Stimulated activated CD8-positive, alpha-beta memory T cell treated with anti-CD3 and anti-CD28 coated beads, Interleukin-12 subunit alpha, Interleukin-12 subunit beta, amount 100 ng/mL, for 1 hour (primary cell): ENCODE data around the gene MYT1.
"Not testable (repeated sequence)": the region's sequence is repeated elsewhere in the genome, so short reads cannot be mapped to it uniquely, and the experiment has no call there.

Experiments
- DNase-seq: peaks from one replicate; pipeline ENCODE4 v3.0.0-alpha.2; 2020; ENCODE audit warnings: low read depth

Gene MYT1

GRCh38 chr20:64169091-64169560, 4.9 kb downstream of the MYT1 start:
- DNase-seq = no peak

GRCh38 chr20:64171211-64171610, 7.0 kb downstream of the MYT1 start:
- DNase-seq = no peak

GRCh38 chr20:64173116-64173515, 8.9 kb downstream of the MYT1 start:
- DNase-seq = no peak

- DNase-seq = no peak
These were observed 12.3 kb downstream of the MYT1 start for GRCh38 chr20:64176551-64176950.

- DNase-seq = no peak
These were observed 12.7 kb downstream of the MYT1 start for GRCh38 chr20:64176971-64177370.

- no peak for DNase-seq
These were observed 13.1 kb downstream of the MYT1 start for GRCh38 chr20:64177384-64177783.

- DNase-seq = no peak
These were observed 13.5 kb downstream of the MYT1 start for GRCh38 chr20:64177787-64178186.

- not testable (repeated sequence) for DNase-seq
These were observed 14.7 kb downstream of the MYT1 start for GRCh38 chr20:64178925-64179324.

- no peak for DNase-seq
These were observed 15.6 kb downstream of the MYT1 start for GRCh38 chr20:64179805-64180204.

GRCh38 chr20:64180673-64181072, 16.4 kb downstream of the MYT1 start:
- DNase-seq = no peak

- DNase-seq = no peak
These were observed 17.1 kb downstream of the MYT1 start for GRCh38 chr20:64181391-64181790.

GRCh38 chr20:64182146-64182865, 18.1 kb downstream of the MYT1 start:
- DNase-seq = no peak

- DNase-seq = no peak
These were observed 19.1 kb downstream of the MYT1 start for GRCh38 chr20:64183313-64183712.

- DNase-seq = no peak
These were observed 20.5 kb downstream of the MYT1 start for GRCh38 chr20:64184795-64185194.

- DNase-seq = no peak
These were observed 21.1 kb downstream of the MYT1 start for GRCh38 chr20:64185276-64185900.

- no peak for DNase-seq
These were observed 21.9 kb downstream of the MYT1 start for GRCh38 chr20:64186071-64186598.

GRCh38 chr20:64187213-64187612, 23.0 kb downstream of the MYT1 start:
- DNase-seq = not testable (repeated sequence)

GRCh38 chr20:64188091-64188490, 23.8 kb downstream of the MYT1 start:
- no peak for DNase-seq

GRCh38 chr20:64188682-64189529, 24.7 kb downstream of the MYT1 start:
- DNase-seq = no peak

GRCh38 chr20:64189530-64189966, 25.3 kb downstream of the MYT1 start:
- no peak for DNase-seq

- no peak for DNase-seq
These were observed 25.7 kb downstream of the MYT1 start for GRCh38 chr20:64189986-64190385.

- no peak for DNase-seq
These were observed 26.8 kb downstream of the MYT1 start for GRCh38 chr20:64191002-64191401.
